GM19397 (cell line): ENCODE measurements around the gene SLC30A3.
"Not testable (repeated sequence)": the region's sequence is repeated elsewhere in the genome, so short reads cannot be mapped to it uniquely, and the experiment has no call there.

Experiments
- ATAC-seq: cut with Tn5 transposase; IDR thresholded peaks from one replicate; pipeline ENCODE4 v1.9.1; 2021; ENCODE audit warnings: mild to moderate bottlenecking, moderate library complexity; ENCODE audit not compliant: unreplicated experiment

Gene SLC30A3, protein sequence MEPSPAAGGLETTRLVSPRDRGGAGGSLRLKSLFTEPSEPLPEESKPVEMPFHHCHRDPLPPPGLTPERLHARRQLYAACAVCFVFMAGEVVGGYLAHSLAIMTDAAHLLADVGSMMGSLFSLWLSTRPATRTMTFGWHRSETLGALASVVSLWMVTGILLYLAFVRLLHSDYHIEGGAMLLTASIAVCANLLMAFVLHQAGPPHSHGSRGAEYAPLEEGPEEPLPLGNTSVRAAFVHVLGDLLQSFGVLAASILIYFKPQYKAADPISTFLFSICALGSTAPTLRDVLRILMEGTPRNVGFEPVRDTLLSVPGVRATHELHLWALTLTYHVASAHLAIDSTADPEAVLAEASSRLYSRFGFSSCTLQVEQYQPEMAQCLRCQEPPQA

GRCh38 chr2:27262379-27263286 is at the start of gene SLC30A3:
TSS of gene SLC30A3 (minus strand) at chr2:27263047. CDS start at chr2:27262906, 141 bp downstream.
- ATAC-seq = no peak

DNA sequence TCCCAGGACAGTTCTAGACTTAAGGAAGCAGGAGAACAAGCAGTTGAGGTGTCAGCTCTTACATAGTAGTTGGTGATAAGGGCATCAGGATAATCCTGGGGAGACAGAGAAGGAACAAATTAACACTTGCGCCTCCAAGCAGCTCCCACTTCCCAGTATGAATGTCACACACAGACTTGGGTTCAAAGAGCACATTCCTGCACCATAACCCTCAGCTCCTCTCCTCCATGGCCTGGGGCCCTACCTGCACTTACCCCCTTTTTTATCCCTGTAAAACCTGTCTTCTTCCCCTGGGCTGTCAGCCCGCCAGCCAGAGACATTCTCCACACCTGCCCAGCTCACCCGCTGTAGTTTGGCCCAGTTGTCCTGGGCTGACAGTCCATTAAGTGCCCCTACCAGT is 49.3 kb upstream of the SLC30A3 start:
- ATAC-seq = no peak

DNA sequence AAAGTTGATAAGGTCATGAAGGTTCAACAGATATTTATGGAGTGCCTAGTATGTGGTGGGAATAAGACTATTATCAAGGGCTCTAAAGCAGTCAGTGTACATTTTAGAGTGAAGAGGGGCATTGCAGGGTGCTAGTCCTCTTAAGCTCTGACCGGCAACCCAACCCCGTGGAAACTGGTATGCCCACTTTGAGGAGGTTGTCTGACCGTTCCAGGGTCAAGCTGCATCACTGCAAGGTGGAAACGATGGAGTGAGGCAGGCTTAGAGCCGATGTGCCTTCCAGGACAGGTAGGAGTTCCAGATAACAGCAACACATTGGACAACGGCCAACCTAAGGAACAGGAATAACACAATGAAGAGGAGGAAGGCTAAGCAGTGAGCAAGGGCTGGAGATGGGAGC is 46.8 kb upstream of the SLC30A3 start:
- ATAC-seq = no peak

DNA sequence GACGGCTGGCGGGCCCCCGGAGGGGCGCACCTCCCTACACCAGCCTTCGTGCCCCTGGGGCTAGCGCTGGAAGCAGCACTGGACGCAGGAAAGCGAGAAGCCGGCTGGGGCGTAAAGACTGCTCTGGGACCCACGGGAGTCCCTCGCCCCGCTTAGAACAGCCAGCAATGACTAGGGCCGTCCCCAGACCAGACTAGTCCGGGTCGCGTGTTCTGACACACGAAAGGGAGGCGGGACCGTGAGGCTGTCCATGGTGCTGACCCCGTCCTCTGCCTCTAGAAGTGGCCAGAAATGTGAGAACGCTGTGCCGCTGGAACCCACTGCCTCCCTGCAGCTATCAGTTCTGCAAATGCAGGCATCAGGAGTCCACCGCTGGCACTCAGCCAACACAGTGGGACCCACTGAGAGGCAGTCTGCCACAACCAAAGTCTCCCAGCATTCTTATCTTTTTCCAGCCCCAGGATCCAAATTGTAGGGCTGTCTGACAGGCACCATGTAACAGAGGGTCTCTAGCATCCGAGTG is 45.6 kb upstream of the SLC30A3 start, which contains the start of gene UCN:
Gene UCN, minus strand, starts transcription at position 87 of the 523 bp plus-strand sequence. CDS start 550 bp downstream, outside the sequence.
- no peak for ATAC-seq

GRCh38 chr2:27307545-27308358 is 44.9 kb upstream of the SLC30A3 start:
- ATAC-seq = no peak

GRCh38 chr2:27307287-27307544 is 44.4 kb upstream of the SLC30A3 start:
- ATAC-seq = no peak

DNA sequence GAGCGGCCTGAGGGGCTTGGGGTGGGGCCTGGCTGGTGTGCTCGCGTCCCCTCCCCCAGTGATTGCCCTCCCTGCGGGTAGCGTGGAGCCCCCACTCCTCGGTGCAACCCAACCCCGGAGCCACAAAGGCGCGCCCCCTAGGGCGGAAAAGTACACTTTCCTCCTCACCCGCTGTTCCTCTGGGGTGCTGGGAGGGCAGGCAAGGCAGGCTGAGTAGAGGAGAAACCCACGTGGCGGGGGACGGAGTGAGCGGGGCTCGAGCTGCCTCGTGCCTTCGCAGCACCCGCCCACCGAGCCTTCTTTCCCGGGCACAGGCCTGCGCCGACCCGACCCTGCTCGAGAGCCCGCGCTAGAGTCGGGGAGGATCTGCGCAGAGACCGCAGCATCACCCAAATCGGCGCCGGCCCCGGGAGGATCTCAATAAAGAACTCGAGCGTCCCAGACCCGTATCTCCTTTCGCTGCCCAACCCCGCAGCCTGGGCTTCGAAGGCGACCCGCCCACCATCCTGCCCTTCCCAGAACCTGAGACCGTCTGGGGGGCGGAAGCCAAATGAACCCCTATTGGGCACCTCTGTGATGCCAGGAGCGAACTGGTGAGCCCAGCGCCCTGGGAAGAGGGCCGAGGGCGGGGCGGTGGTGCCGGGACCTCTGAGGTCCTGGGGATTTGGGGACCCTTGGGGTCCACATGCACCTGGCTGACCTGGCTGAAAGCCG is 43.9 kb upstream of the SLC30A3 start:
- ATAC-seq = no peak

- no peak for ATAC-seq
Measured at GRCh38 chr2:27306136-27306535, 43.3 kb upstream of the SLC30A3 start.

- ATAC-seq = no peak
Measured at GRCh38 chr2:27305516-27305915, 42.7 kb upstream of the SLC30A3 start.

GRCh38 chr2:27304488-27305240 is 41.8 kb upstream of the SLC30A3 start:
- no peak for ATAC-seq

DNA sequence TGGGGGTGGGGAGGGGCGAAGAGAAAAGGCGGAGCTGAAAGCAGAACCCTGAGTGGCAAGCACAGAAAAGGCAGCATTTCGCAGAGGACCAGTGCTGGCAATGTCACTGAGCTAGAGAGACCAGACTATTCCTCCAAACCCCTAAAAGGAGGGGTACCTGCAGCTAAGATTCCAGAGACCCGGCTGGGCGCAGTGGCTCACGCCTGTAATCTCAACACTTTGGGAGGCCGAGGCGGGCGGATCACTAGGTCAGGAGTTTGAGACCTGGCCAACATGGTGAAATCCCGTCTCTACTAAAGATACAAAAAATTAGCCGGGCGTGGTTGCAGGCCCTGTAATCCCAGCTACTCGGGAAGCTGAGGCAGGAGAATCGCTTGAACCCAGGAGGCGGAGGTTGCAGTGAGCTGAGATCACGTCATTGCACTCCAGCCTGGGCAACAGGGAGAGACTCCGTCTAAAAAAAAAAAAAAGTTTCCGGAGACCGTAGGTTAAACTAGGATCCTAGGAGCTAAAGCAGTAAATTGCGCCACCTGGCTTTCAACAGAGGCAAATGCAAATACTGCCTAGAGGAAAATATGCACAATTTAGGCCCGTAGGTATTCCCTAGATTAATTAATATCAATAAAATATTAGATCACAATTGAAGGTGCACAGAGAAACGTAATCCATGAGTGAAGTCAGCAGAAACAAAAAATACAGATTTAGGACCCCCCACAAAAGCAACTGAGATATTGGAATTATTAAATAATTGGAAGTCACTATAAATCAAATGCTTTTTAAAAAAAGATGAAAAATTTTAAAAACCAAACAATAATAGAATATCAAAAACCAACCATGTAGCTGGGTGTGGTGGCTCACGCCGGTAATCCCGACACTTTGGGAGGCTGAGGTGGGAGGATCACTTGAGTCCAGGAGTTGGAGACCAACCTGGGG is 40.5 kb upstream of the SLC30A3 start:
- no peak for ATAC-seq

DNA sequence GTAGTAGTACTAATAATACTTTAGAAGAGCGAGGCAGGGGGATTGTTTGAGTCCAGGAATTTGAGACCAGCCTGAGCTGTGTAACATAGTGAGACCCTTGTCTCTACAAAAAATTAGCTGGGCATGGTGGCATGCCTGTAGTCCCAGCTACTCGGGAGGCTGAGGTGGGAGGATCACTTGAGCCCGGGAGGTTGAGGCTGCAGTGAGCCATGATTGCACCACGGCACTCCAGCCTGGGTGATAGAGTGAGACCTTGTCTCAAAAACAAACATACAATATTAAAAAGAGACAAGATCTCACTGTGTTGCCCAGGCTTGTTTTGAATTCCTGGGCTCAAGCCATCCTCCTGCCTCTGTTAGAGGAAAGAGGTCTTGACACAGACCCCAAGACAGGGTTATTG is 37.8 kb upstream of the SLC30A3 start:
- not testable (repeated sequence) for ATAC-seq

- no peak for ATAC-seq
Measured at GRCh38 chr2:27298391-27299080, 35.7 kb upstream of the SLC30A3 start.

GRCh38 chr2:27297195-27297594 is 34.3 kb upstream of the SLC30A3 start:
- ATAC-seq = no peak

- no peak for ATAC-seq
Measured at GRCh38 chr2:27296481-27296880, 33.6 kb upstream of the SLC30A3 start.

- no peak for ATAC-seq
Measured at GRCh38 chr2:27294928-27295327, 32.1 kb upstream of the SLC30A3 start.

DNA sequence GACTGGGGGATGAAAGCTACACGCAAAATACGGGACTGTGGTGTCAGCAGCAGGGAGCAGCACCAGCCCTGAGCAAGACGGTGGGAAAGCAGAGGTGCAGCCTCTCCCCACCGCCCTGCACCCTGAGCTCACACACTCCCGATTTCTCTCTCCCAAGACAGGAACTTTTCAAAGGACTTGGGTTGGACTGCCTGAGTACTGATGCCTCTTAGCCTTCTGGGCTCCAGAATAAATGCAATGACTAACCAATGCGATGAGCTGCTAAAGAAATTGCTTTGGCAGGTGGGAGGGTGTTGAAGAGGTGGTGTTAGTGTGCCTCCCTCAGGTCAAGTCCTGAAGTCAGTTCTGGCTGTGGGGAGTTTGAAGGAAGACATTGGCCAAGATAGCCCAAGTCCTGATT is 29.0 kb upstream of the SLC30A3 start:
- ATAC-seq = no peak

DNA sequence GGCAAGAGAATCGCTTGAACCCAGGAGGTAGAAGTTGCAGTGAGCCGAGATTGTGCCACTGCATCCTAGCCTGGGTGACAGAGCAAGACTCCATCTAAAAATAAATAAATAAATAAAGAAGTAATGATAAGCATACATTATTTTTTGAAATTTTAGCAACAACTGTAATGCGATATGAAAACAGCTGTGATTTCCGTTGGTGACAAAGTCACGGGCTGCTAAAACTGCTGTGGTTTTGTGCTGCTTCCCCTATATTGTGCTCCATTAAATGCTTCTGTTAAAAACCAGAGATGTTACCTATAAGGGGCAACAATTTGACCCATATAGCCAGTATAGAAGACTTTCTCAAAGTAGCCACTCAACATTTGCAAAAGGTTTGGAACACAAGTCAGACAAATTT is 27.7 kb upstream of the SLC30A3 start:
- no peak for ATAC-seq
